Common myeloid progenitor, CD34-positive (primary cell): ENCODE data around the gene PSMA6.
A peak's percentile ranks its signal among the peaks of the same experiment; 100 is the strongest.
"Not testable (repeated sequence)": the region's sequence is repeated elsewhere in the genome, so short reads cannot be mapped to it uniquely, and the experiment has no call there.

Experiments
- CTCF ChIA-PET: fragments of 350-600 bp; sonication (Branson Sonifier 250); formaldehyde crosslinking; loops from one replicate; lab custom pipeline; 2021; ENCODE audit warnings: antibody characterized with exemption; lab: Charles Lee
- POLR2A ChIA-PET: fragments of 350-600 bp; sonication (Branson Sonifier 250); formaldehyde crosslinking; loops from one replicate; lab custom pipeline; 2021; ENCODE audit warnings: antibody characterized with exemption; lab: Charles Lee
- DNase-seq, 3 donors: peaks; one replicate each; pipeline versions ENCODE4 v3.0.0 to v3.0.0-alpha.2; 2013
- H3K27ac ChIP-seq, 2 experiments: 1 replicate in 1 of 2; 2 replicates in 1 of 2; pipeline ENCODE4 v1.7.0; 2013; ENCODE audit warnings: inconsistent platforms in 2 of 2, low read length in 2 of 2, mild to moderate bottlenecking in 2 of 2, low read depth in 1 of 2, moderate library complexity in 1 of 2; ENCODE audit not compliant: severe bottlenecking in 2 of 2, insufficient read depth in 1 of 2, poor library complexity in 1 of 2
- H3K27me3 ChIP-seq, 5 experiments: replicated peaks in 2 of 5; 1 replicate in 3 of 5; 2 replicates in 2 of 5; pipeline versions ENCODE4 v1.6.1 to v1.7.0; 2013; ENCODE audit warnings: low read length in 4 of 5, mild to moderate bottlenecking in 2 of 5, moderate library complexity in 2 of 5, inconsistent platforms in 1 of 5; ENCODE audit not compliant: insufficient read depth in 5 of 5, control insufficient read depth in 4 of 5
- H3K36me3 ChIP-seq, 4 experiments: 1 replicate in 2 of 4; 2 replicates in 2 of 4; pipeline versions ENCODE4 v1.6.1 to v1.7.0; 2013; ENCODE audit warnings: low read length in 3 of 4, control low read depth in 1 of 4, mild to moderate bottlenecking in 1 of 4; ENCODE audit not compliant: control insufficient read depth in 4 of 4, insufficient read depth in 4 of 4
- H3K4me1 ChIP-seq, 4 experiments: 1 replicate in 3 of 4; 2 replicates in 1 of 4; pipeline versions ENCODE4 v1.6.1 to v1.7.1; 2013; ENCODE audit warnings: low read length in 3 of 4, mild to moderate bottlenecking in 3 of 4, control low read depth in 1 of 4, inconsistent platforms in 1 of 4, moderate library complexity in 1 of 4; ENCODE audit not compliant: control insufficient read depth in 4 of 4, insufficient read depth in 4 of 4; ENCODE audit errors: control extremely low read depth in 1 of 4
- H3K4me3 ChIP-seq, 7 experiments: 1 replicate in 4 of 7; 2 replicates in 3 of 7; pipeline versions ENCODE4 v1.5.1 to v1.7.0; 2013; ENCODE audit warnings: mild to moderate bottlenecking in 7 of 7, low read length in 6 of 7, moderate library complexity in 6 of 7, inconsistent platforms in 2 of 7, low read depth in 2 of 7, control low read depth in 1 of 7; ENCODE audit not compliant: insufficient read depth in 4 of 7, control insufficient read depth in 1 of 7; ENCODE audit errors: extremely low read depth in 1 of 7
- H3K9me3 ChIP-seq, 5 experiments: 1 replicate in 4 of 5; 2 replicates in 1 of 5; pipeline versions ENCODE4 v1.6.1 to v1.7.1; 2013; ENCODE audit warnings: low read length in 4 of 5, mild to moderate bottlenecking in 2 of 5, inconsistent platforms in 1 of 5, low read depth in 1 of 5, moderate library complexity in 1 of 5; ENCODE audit not compliant: control insufficient read depth in 4 of 5, insufficient read depth in 2 of 5; ENCODE audit errors: control extremely low read depth in 1 of 5
- WGBS: methylation state at CpG from one replicate; pipeline ENCODE4 v1.1.5; 2013; ENCODE audit not compliant: insufficient coverage; 5-methylcytosine and 5-hydroxymethylcytosine counted together

PSMA6 gene

GRCh38 chr14:35351897-35352273, 59.7 kb downstream of the PSMA6 start:
- CTCF ChIA-PET, result interaction anchor here (0.8 to 1.7 kb wide), 7 partner anchors 9 to 90 kb away, joined by 3 to 11 read pairs (median 6); no protein-coding TSS in a partner anchor
- POLR2A ChIA-PET, result interaction anchor here (0.7 to 1.9 kb wide), 6 partner anchors 12 to 53 kb away, joined by 3 to 6 read pairs (median 4); partner anchors contain the start of gene NFKBIA
- H3K27ac ChIP-seq, result no peak overlapping the region

GRCh38 chr14:35352274-35353233, 60.4 kb downstream of the PSMA6 start:
- no peak overlapping the region for H3K27ac ChIP-seq
- H3K4me1 ChIP-seq, result peaks cover 10 to 53% (median 40%) of the 10 kb centered on the region in 4 experiments
- POLR2A ChIA-PET, result interaction anchor here (0.7 to 1.9 kb wide), 6 partner anchors 13 to 52 kb away, joined by 3 to 6 read pairs (median 4); partner anchors contain the start of gene NFKBIA
- CTCF ChIA-PET, result interaction anchor here (0.8 to 1.7 kb wide), 6 partner anchors 10 to 90 kb away, joined by 3 to 11 read pairs (median 5); no protein-coding TSS in a partner anchor
- no peaks in the 10 kb centered on the region for H3K36me3 ChIP-seq
- H3K9me3 ChIP-seq, result no peaks in the 10 kb centered on the region
- H3K4me3 ChIP-seq, result peak overlapping the region in 3 of 7 experiments; percentile 12 to 48 (median 31)
- H3K27me3 ChIP-seq, result no peaks in the 10 kb centered on the region
- 66% methylated on average over 12 of the region's 15 CpGs for WGBS
- DNase-seq, result no peak

More at GRCh38 chr14:35351897-35352273, 59.7 kb downstream of the PSMA6 start:
- Histone ChIP-seq H3K9me3 (no peaks in the 10 kb centered on the region), H3K4me3 (peak overlapping the region in 3 of 7 experiments; percentile 12 to 48 (median 31)), H3K36me3 (no peaks in the 10 kb centered on the region), H3K27me3 (no peaks in the 10 kb centered on the region), H3K4me1 (peaks cover 10 to 56% (median 41%) of the 10 kb centered on the region in 4 experiments)
- 45% methylated on average over 4 of the region's 4 CpGs for WGBS
- DNase-seq, result no peak

- H3K9me3 ChIP-seq, result no peaks in the 10 kb centered on the region
- DNase-seq, result no peak
- peaks cover 10 to 47% (median 39%) of the 10 kb centered on the region in 4 experiments for H3K4me1 ChIP-seq
- H3K27ac ChIP-seq, result no peak overlapping the region
- H3K36me3 ChIP-seq, result no peaks in the 10 kb centered on the region
- ChIA-PET POLR2A (interaction anchor here (0.7 to 1.5 kb wide), 2 partner anchors 12 to 22 kb away, joined by 3 to 6 read pairs; no protein-coding TSS in a partner anchor), CTCF (no interaction called here)
- no peak overlapping the region for H3K4me3 ChIP-seq
- WGBS, result 72% methylated on average over 9 of the region's 10 CpGs
- H3K27me3 ChIP-seq, result no peaks in the 10 kb centered on the region
These were observed 61.4 kb downstream of the PSMA6 start for GRCh38 chr14:35353409-35354172.

- DNase-seq, H3K27me3 ChIP-seq, H3K36me3 ChIP-seq, H3K9me3 ChIP-seq, H3K4me3 ChIP-seq, H3K27ac ChIP-seq: not testable (repeated sequence)
- WGBS, result 93% methylated on average over 6 of the region's 6 CpGs
- ChIA-PET CTCF (interaction anchor here (1.4 kb wide), 1 partner anchor 10 kb away, joined by 7 read pairs; no protein-coding TSS in a partner anchor), POLR2A (interaction anchor here (0.6 kb wide), 1 partner anchor 230 kb away, joined by 4 read pairs; no protein-coding TSS in a partner anchor)
- H3K4me1 ChIP-seq, result peaks cover 10 to 35% (median 27%) of the 10 kb centered on the region in 4 experiments
These were observed 63.1 kb downstream of the PSMA6 start for GRCh38 chr14:35355235-35355634.

GRCh38 chr14:35355981-35356841, 64.0 kb downstream of the PSMA6 start:
- DNase-seq, result no peak
- peaks cover 10 to 31% (median 25%) of the 10 kb centered on the region in 4 experiments for H3K4me1 ChIP-seq
- ChIA-PET CTCF (interaction anchor here (0.8 to 1.4 kb wide), 3 partner anchors 9 to 14 kb away, joined by 3 to 7 read pairs (median 3); no protein-coding TSS in a partner anchor), POLR2A (no interaction called here)
- no peaks in the 10 kb centered on the region for H3K27me3 ChIP-seq
- H3K9me3 ChIP-seq, result no peaks in the 10 kb centered on the region
- 67% methylated on average over 1 of the region's 5 CpGs for WGBS
- no peak overlapping the region for H3K4me3 ChIP-seq
- no peaks in the 10 kb centered on the region for H3K36me3 ChIP-seq
- H3K27ac ChIP-seq, result no peak overlapping the region

- CTCF ChIA-PET, H3K4me3 ChIP-seq, H3K36me3 ChIP-seq, POLR2A ChIA-PET, H3K27ac ChIP-seq, H3K27me3 ChIP-seq, H3K9me3 ChIP-seq, DNase-seq: not testable (repeated sequence)
- peaks cover 0 to 10% (median 5%) of the 10 kb centered on the region in 4 experiments for H3K4me1 ChIP-seq
- no CpG with 5 or more reads among the region's 7 CpGs for WGBS
These were observed 67.5 kb downstream of the PSMA6 start for GRCh38 chr14:35359655-35360054.
